ENCODE measurements around the gene NFAM1.

DNA sequence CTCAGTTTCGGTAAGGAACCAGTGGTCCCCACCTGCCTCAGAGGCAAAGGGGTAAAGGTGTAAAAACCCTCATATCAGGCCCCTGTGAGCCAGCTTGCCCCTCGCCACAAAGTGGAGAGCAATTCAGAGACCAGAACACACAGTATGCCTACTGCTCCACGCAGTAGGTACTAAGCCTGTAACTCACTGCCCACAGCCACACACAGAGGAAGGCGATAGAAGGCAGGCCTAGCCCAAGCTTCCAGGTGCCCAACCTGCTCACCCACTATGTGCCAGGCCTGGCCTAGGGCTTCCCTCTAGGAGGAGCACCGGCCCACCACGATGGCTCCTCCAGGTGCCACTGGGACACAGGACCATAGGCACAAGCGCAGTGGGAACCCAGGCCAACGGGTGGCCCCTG, 98.7 kb downstream of the NFAM1 start:
- no peak for TF ChIP-seq POLR2AphosphoS5 (IDR thresholded peaks at IDR 0.05; ENCODE audit: borderline replicate concordance, low read depth, low read length)
- no peak for TF ChIP-seq FOXP2 (optimal IDR thresholded peaks at IDR 0.05; ENCODE audit: control extremely low read depth, extremely low read length, insufficient read depth)
- TF ChIP-seq EZH2 (IDR thresholded peaks at IDR 0.05): no peak
